ENCODE results near the gene LIPE.

- TF ChIP-seq EZH2phosphoT487 (IDR thresholded peaks at IDR 0.05; ENCODE audit: insufficient read depth, low read depth) = no peak
- no peak for TF ChIP-seq EZH2 (IDR thresholded peaks at IDR 0.05; ENCODE audit: insufficient read depth, poor library complexity, severe bottlenecking)
Observed at GRCh38 chr19:42412227-42412626, 15.0 kb downstream of the LIPE start.
